ENCODE data around the gene VNN1.

Gene VNN1

DNA sequence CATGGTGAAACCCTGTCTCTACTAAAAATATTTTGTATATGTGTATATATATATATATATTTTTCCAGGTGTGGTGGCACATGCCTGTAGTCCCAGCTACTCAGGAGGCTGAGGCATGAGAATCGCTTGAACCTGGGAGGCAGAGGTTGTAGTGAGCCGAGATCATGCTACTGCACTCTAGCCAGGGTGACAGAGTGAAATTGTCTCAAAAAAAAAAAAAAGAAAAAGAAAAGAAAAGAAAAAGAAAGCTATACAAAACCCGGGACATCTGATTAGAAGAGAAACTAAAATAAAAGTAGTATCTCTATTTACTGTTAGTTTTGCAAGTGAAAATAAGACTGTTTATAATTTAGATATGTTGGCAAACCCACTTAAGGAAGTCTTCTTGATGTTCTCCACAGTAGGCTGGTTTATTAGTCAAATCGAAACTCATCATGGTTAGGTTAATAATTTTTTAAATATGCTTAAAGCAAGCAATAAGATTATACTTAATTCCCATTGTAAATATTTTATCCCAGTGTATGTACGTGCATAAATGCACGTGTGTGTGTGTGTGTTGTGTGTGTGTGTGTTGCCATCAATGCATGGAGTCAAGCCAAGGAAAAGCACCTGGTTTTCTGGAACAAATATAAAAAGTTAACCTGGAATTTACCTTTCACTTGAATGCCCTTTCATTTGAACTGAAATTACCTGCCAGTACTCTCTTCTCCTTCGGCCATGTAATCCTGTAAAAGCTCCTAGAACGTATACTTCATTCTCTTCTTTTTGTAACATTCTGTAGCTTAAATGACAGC, 36.8 kb upstream of the VNN1 start:
- TF ChIP-seq, protein P1, sequence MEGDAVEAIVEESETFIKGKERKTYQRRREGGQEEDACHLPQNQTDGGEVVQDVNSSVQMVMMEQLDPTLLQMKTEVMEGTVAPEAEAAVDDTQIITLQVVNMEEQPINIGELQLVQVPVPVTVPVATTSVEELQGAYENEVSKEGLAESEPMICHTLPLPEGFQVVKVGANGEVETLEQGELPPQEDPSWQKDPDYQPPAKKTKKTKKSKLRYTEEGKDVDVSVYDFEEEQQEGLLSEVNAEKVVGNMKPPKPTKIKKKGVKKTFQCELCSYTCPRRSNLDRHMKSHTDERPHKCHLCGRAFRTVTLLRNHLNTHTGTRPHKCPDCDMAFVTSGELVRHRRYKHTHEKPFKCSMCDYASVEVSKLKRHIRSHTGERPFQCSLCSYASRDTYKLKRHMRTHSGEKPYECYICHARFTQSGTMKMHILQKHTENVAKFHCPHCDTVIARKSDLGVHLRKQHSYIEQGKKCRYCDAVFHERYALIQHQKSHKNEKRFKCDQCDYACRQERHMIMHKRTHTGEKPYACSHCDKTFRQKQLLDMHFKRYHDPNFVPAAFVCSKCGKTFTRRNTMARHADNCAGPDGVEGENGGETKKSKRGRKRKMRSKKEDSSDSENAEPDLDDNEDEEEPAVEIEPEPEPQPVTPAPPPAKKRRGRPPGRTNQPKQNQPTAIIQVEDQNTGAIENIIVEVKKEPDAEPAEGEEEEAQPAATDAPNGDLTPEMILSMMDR (IDR thresholded peaks at IDR 0.05; ENCODE audit: insufficient read depth, missing control alignments) = no peak
- DNase-seq (ENCODE audit: insufficient read length, low spot score) = no peak
- FAIRE-seq = no peak

DNA sequence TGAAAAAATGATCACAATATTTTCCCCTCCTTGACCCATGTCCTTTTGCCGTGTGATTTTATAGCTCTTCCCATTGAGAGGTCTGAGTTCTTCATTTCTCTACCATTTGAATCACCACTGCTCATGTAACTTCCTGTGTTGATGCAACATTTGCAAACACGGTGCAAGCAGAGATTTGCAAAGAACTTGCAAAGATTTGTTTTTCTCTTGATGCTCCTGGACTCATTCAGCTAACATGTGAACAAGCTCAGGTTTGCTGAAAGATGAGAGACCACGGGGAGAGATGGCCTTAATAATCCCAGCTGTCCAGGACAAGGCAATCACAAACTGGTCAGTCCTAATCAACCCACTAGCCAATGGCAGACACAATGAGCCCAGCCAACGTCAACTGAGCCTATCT, 35.3 kb upstream of the VNN1 start:
- FAIRE-seq (no peak), DNase-seq (ENCODE audit: insufficient read length, low spot score) (no peak)
- TF ChIP-seq, protein P1 (IDR thresholded peaks at IDR 0.05; ENCODE audit: insufficient read depth, missing control alignments) = no peak

DNA sequence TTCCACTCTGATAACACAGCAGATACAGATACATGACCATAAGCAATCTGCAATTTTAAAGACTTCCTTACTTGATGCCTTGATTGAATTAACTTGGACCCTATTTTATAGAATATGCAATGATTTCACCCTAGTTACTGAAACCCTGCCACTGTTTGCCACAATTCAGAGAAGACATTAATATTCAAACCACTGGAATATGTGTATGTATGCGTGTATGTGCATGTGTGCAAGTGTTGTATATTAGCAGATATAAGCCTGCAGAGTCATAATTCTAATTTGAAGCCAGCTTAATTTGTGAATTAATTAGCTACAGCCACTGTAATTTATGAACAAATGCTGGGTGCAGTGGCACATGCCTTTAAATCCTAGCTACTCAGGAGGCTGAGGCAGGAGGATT, 34.6 kb upstream of the VNN1 start:
- TF ChIP-seq, protein P1 (IDR thresholded peaks at IDR 0.05; ENCODE audit: insufficient read depth, missing control alignments) = no peak
- FAIRE-seq = no peak
- DNase-seq (ENCODE audit: insufficient read length, low spot score) = no peak

DNA sequence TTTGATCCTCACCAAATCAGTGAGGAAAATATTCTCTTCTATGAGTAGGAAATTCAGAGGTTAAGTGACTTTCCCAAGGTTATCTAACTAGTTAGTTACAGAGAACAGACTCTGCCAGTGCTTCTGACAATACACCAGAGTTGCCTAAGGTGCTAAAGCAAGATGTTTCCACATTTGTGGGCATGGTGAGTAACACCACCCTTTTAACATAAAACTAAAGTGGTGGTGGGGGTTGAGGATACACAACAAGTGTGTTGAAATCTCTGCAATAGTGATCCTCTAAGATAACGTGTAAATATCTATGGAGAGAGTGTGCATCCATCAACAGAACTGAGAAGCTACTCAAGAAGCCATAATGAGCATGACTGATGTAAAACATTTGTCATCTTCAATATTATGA, 32.2 kb upstream of the VNN1 start:
- FAIRE-seq (no peak), DNase-seq (ENCODE audit: insufficient read length, low spot score) (no peak)
- TF ChIP-seq, protein P1 (IDR thresholded peaks at IDR 0.05; ENCODE audit: insufficient read depth, missing control alignments) = no peak

DNA sequence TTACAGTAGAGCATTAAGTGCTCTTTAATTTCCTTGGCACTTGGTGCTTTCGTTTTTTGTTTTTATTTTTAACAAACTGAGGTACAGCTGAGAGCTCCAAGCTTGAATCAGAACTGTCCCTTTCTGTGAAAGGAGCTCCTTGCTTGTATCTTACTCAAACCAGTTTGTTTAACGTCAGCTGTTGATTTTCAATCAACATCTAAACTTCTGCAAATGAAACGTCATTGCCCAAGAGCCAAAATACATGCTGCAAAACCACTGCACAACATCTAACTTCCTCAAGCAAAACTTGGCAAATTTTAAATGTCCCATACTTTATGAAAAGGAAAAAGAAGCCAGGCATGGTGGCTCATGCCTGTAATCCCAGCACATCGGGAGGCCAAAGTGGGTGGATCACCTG, 28.6 kb upstream of the VNN1 start:
- DNase-seq (ENCODE audit: insufficient read length, low spot score) = no peak
- TF ChIP-seq, protein P1 (IDR thresholded peaks at IDR 0.05; ENCODE audit: insufficient read depth, missing control alignments) = no peak
- FAIRE-seq = no peak

DNA sequence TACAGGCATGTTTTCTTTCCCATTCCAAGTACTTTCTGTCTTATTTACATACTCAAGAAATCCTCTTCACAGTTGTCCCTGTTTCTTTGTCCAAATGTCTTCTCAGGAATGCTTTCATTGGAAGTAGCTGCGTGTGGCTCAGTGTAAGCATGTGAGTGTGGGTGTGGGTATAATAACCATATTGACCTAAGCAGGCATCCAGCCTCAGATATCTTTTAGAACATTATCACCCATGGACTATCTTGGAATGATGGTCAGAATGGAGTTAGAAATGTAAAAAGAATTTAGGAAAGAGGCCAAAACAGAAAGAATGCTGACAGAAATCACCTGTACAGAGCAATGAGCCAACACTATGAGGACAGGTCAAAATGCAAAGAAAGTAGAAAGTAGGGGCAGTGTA, 27.4 kb upstream of the VNN1 start:
- TF ChIP-seq, protein P1 (IDR thresholded peaks at IDR 0.05; ENCODE audit: insufficient read depth, missing control alignments) = no peak
- DNase-seq (ENCODE audit: insufficient read length, low spot score) (no peak), FAIRE-seq (no peak)

DNA sequence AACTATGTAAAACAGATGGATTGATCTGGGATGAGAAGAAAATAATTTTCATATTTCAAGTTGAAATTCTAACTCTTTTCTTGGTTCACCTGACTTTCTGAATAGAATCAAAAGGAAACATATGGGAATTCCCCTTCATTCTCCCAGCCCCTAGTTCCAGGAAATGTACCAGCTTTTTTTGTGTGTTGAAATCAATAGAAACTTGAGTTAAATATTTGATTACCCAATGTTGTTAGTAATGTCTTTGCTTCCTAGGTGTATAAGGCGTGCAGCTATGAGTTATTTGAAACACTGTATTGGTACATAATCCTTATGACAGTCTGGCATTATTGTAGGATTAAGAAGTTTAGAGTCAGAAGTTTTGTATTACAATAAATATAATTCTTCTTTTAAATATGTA, 22.4 kb upstream of the VNN1 start:
- no peak for FAIRE-seq
- TF ChIP-seq, protein P1 (IDR thresholded peaks at IDR 0.05; ENCODE audit: insufficient read depth, missing control alignments) = no peak
- no peak for DNase-seq (ENCODE audit: insufficient read length, low spot score)
